NOMO-1 treated with DMSO at 0.1 percent for 48 hours (cell line): Measurements from ENCODE around the gene INVS.
"Not testable (repeated sequence)": the region's sequence is repeated elsewhere in the genome, so short reads cannot be mapped to it uniquely, and the experiment has no call there.

Source experiments
- DNase-seq: peaks from one replicate; lab custom pipeline; 2025; ENCODE audit not compliant: unreplicated experiment; lab: John Stamatoyannopoulos, UW

Gene INVS

DNA sequence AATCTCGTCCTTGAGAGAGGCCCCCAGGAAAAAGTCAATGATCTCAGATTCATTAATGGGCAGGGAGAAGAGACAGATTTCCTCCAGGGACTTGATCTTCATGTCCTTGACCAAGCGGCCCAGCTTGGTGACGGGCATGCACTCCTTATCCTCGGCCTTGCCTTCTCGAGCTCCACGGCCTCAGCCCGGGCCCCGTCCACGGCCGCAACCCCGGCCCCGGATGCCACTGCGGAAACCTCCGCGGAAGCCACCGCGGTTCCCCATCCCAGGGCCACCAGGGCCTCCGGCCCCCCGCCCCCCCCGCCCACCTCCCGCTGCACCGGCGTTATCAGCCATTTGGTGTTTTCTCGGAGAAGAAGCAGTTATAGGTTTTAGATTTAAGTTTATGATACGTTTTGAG lies 18.3 kb downstream of the INVS start:
- no peak for DNase-seq

DNA sequence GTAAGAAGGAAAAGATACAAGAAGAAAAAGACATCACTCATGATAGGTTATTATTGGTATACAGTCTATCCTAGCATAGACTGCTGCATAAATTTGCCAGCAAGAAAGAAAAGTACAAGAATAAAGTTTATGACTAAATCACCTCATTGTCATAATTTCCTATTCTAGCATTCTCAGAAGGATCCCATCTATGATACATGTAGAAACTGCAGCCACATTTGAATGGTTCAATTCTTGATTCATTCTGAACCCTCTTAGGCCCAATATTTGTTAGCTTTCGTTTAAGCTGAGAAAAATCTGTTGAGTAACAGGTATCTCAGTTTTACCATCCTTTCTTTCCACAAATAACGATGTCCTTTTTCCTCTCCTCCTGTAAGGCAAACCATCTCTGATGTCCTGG lies 21.2 kb downstream of the INVS start:
- DNase-seq: no peak

DNA sequence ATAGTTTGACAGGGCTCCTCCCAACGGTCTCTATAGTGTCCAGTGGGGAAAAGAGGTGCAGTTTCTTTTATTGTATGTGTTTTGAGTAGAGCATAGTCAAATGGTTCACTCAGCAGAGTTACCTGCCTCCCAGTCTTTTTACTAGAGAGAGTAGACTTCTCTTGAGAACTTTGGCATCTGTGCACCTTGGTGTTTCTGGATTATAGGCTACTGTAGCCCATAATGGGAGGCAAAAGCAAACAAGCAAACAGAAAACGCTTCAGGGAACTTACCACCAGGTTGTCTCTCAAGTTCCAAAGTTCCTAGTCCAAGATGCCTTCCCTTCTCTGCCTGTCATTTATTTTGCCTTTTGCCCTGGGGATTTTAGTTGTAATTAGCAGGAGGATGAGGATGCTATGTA lies 26.2 kb downstream of the INVS start:
- DNase-seq: no peak

DNA sequence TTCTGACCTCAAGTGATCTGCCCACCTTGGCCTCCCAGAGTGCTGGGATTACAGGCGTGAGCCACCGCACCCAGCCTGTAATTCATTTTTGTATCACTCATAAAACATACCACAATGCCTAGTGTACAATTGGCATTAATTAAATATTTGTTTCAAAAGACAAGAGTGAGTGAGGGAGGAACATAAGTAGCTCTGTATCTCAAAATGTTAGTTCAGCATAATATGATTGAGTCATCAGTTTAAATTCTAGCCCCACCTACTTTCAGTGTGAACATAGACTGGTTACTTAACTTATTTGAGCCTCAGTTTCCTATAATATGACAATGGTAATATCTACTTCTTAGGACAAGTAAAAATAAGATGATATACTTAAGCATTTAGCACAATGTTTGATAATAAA lies 26.9 kb downstream of the INVS start:
- DNase-seq: no peak

DNA sequence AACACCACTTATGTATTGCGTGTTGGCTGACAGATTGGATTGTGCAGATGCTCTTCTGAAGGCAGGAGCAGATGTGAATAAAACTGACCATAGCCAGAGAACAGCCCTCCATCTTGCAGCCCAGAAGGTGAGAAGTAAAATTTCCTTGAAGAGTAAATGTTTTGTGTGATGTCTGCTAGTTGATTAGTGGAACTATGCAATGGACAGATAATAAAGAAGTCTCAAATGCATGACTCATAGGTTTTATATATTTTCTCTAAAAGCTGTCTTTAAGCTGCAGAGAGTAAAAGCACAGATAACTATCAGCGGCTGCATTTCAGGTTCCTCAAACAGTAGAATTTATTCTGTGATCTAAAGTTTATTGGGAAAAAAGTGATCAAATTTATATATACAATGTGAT lies 27.4 kb downstream of the INVS start:
- DNase-seq: no peak

- DNase-seq: no peak
Observed at GRCh38 chr9:100129772-100130171, 30.7 kb downstream of the INVS start.

DNA sequence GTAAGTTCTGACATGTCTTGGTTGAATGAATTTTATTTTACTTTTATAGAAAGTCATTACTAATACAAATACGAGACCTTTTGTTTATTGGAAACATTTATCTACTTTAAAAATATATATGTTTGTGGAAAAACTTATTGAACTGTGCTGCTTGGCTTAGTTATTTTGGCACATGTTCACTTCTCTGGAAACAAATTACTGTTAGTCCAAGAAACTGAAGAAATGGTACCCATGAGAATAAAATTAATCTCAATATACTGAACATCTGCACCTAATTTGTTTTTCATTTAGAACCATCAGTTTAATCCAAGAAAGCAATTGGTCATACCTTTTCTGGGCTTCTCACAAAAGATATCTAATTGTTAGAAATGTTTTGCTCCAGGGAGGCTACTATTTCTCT lies 32.2 kb downstream of the INVS start:
- no peak for DNase-seq

- DNase-seq: no peak
Observed at GRCh38 chr9:100131875-100132430, 32.9 kb downstream of the INVS start.

GRCh38 chr9:100134731-100135130 lies 35.7 kb downstream of the INVS start:
- DNase-seq: no peak

DNA sequence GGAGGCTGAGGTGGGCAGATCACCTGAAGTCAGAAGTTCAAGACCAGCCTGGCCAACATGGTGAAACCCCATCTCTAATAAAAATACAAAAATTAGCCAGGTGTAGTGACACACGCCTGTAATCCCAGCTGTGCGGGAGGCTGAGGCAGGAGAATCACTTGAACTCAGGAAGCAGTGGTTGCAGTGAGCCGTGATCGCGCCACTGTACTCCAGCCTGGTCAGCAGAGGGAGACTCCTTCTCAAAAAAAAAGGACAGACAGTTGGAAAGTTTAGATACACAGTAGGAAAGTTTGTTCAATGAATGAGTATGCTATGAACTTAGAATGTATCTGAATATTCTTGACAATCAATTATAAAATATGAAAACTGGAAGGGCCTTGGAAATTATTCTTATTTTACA lies 37.8 kb downstream of the INVS start:
- not testable (repeated sequence) for DNase-seq

DNA sequence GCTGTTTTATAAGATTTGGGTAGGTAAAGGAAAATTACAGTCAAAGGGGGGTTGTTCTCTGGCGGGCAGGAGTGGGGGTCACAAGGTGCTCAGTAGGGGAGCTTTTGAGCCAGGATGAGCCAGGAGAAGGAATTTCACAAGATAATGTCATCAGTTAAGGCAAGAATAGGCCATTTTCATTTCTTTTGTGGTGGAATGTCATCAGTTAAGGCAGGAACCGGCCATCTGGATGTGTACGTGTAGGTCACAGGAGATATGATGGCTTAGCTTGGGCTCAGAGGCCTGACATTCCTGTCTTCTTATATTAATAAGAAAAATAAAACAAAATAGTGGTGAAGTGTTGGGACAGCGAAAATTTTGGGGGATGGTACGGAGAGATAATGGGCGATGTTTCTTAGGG lies 41.3 kb downstream of the INVS start:
- DNase-seq: not testable (repeated sequence)

- DNase-seq: not testable (repeated sequence)
Observed at GRCh38 chr9:100141862-100142261, 42.8 kb downstream of the INVS start.

- not testable (repeated sequence) for DNase-seq
Observed at GRCh38 chr9:100145167-100145934, 46.3 kb downstream of the INVS start.

GRCh38 chr9:100145976-100146375 lies 46.9 kb downstream of the INVS start:
- not testable (repeated sequence) for DNase-seq

DNA sequence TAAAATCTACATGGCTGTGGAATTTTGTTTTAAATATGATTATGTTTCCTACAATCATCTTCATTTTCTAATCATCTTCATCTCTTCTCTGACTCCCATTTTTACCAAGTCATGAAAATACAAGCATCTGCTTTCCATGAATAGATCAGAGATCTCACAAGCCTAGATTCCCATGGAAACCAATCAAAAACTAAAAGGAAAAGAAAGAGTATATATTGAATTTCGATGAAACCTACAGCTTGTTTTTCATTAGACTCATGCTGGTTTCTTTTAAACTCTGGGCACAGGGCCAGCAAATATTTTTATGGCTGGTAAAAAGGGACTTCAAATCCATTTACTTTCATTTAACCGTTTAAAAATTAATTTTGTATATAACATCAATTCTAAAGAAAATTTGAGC lies 51.2 kb downstream of the INVS start:
- no peak for DNase-seq

DNA sequence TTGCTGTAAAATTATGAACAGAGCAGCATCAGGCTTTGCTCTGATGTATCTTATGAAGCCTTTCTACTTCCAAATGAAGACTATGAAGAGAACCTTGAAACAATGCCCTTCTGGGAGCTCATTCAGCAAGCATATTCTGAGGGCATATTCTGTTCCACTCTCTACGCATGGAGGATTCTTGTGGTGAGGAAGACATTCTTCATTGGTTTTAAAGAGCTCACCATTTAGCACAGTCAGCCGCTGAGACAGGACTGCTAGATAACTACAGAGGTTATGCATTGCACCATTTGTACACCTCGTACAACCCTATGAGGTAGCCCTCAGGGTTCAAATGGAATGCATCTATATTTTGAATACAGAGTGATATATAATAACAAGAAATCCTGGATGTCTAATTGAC lies 61.0 kb downstream of the INVS start:
- no peak for DNase-seq

DNA sequence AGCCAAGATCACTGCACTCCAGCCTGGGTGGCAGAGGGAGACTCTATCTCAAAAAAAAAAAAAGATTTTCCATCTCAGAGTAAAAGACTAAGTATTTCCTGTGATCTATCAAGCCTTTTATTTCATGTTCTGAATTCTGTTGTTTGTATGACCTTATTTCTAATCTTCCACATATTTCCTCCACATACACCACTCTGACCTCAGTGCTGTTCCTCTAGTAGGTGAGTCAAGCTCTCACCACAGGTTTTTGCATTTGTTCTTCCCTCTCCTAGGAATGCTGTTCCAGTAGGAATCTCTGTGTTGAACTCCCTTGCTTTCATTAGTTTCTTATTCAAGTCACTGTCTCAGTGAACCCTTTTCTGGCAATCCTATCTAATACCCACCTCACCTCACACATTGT lies 68.1 kb downstream of the INVS start:
- DNase-seq: no peak

GRCh38 chr9:100167915-100168654 lies 69.0 kb downstream of the INVS start:
- DNase-seq: no peak

DNA sequence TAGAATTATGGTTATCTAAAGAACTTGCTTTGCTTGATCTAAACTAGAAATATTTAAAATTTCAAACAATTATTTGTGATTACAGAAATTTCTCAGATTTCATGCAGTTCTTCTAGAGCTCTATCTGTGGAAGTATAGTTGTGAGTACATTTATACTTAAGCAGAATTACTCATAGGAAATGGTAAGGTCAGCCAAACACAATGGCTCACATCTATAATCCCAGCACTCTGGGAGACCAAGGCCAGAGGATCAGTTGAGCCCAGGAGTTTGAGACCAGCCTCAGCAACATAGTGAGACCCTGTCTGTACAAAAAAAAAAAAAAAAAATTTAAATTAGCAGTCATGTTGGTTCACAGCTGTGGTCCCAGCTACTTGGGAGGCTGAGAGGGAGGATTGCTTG lies 71.0 kb downstream of the INVS start:
- DNase-seq: no peak

DNA sequence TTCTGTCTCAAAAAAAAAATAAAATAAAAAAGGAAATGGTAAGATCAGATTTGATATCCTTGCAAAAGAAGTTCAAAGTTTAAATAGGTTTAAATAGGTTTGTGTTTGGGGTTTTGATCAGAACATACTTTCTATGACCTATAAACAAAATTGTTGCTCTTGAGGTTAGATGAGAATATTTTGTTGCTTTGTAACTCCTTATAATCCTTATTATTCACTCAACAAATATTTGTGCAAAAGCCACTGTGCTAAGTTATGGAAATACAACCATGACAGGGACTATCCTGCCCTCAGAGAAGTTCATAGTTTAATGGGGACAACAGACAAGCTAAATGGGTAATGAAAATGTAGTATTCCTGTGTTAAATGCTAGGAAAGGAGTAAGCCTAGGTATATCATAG lies 71.5 kb downstream of the INVS start:
- DNase-seq: no peak

GRCh38 chr9:100186356-100186755 lies 87.3 kb downstream of the INVS start:
- DNase-seq: no peak

DNA sequence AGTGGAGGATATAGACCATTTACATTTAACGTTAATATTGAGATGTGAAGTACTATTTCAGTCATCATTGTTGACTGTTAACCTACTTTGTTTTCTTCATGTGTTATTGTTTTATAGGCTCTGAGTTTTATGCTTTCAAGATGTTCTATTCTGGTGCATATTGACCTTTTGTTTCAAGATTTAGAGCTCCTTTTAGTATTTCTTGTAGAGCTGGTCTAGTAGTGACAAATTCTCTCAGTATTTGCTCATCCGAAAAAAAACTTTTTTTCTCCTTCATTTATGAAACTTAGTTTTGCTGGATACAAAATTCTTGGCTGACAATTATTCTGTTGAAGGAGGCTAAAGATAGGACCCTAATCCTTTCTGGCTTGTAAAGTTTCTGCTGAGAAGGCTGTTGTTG lies 91.3 kb downstream of the INVS start:
- no peak for DNase-seq
